ENCODE measurements around the gene TACSTD2. TPM values are rescaled to one million over a fixed set of nuclear protein-coding genes. Genes with fewer than 3 reads are reported as not detected.
A peak's percentile ranks its signal among the peaks of the same experiment; 100 is the strongest.
"Not testable (repeated sequence)": the region's sequence is repeated elsewhere in the genome, so short reads cannot be mapped to it uniquely, and the experiment has no call there.

The TACSTD2 gene
- total RNA-seq, 4 donors from 2014 or later, result 5.7 to 13.0 (median 8.9) TPM

GRCh38 chr1:58545591-58546519 lies 31.2 kb downstream of the TACSTD2 start:
- H3K4me3 ChIP-seq (replicated peaks in 1 of 3), result peak overlapping the region; percentile 19 to 73 (median 71)
- no peaks in the 10 kb centered on the region for H3K27me3 ChIP-seq
- peak; percentile 87 to 90 for DNase-seq
- 0 to 1% methylated on average over 30 to 32 of the region's 43 CpGs for WGBS, 2 donors
- no peak for TF ChIP-seq CTCF (IDR thresholded peaks at IDR 0.05)
- peak in 1 of 2 donors; percentile 26 for TF ChIP-seq POLR2A (IDR thresholded peaks at IDR 0.05)
- intact Hi-C loops (cut with DNase I), result loop anchor here (5.0 to 10.0 kb wide), 2 partner anchors 34 to 109 kb away; no protein-coding TSS in a partner anchor
- no peaks in the 10 kb centered on the region for H3K9me3 ChIP-seq
- H3K4me1 ChIP-seq, result peaks cover 3 to 9% of the 10 kb centered on the region in 2 donors
- H3K27ac ChIP-seq, result peak overlapping the region; percentile 100
- no peaks in the 10 kb centered on the region for H3K36me3 ChIP-seq

GRCh38 chr1:58543260-58543659 lies 33.8 kb downstream of the TACSTD2 start:
- Histone ChIP-seq H3K4me1 (peaks cover 3 to 9% of the 10 kb centered on the region in 2 donors), H3K4me3 (replicated peaks in 1 of 3) (no peak overlapping the region), H3K27ac (no peak overlapping the region), H3K27me3 (no peaks in the 10 kb centered on the region), H3K9me3 (no peaks in the 10 kb centered on the region), H3K36me3 (no peaks in the 10 kb centered on the region)
- 94 to 100% methylated on average over 1 of the region's 1 CpG for WGBS, 2 donors
- intact Hi-C loops (cut with DNase I), result loop anchor here (10.0 kb wide), 1 partner anchor 112 kb away; no protein-coding TSS in a partner anchor
- no peak for TF ChIP-seq CTCF (IDR thresholded peaks at IDR 0.05)
- TF ChIP-seq POLR2A (IDR thresholded peaks at IDR 0.05), result no peak
- no peak for DNase-seq

- no peaks in the 10 kb centered on the region for H3K36me3 ChIP-seq
- no peaks in the 10 kb centered on the region for H3K9me3 ChIP-seq
- no peak overlapping the region for H3K27ac ChIP-seq
- H3K27me3 ChIP-seq, result no peaks in the 10 kb centered on the region
- TF ChIP-seq POLR2A (IDR thresholded peaks at IDR 0.05) (no peak), CTCF (IDR thresholded peaks at IDR 0.05) (no peak)
- no peak overlapping the region for H3K4me3 ChIP-seq (replicated peaks in 1 of 3)
- peaks cover 0 to under 1% of the 10 kb centered on the region in 2 donors for H3K4me1 ChIP-seq
- intact Hi-C loops (cut with DNase I), result no loop called here
- no peak for DNase-seq
- 84 to 86% methylated on average over 2 of the region's 2 CpGs for WGBS, 2 donors
These were observed 37.5 kb downstream of the TACSTD2 start for GRCh38 chr1:58539553-58539952.

- Histone ChIP-seq H3K9me3 (no peaks in the 10 kb centered on the region), H3K27me3 (no peaks in the 10 kb centered on the region), H3K36me3 (no peaks in the 10 kb centered on the region), H3K4me3 (replicated peaks in 1 of 3) (no peak overlapping the region), H3K27ac (no peak overlapping the region), H3K4me1 (no peaks in the 10 kb centered on the region)
- TF ChIP-seq POLR2A (IDR thresholded peaks at IDR 0.05), result no peak
- no peak for TF ChIP-seq CTCF (IDR thresholded peaks at IDR 0.05)
- 81 to 87% methylated on average over 3 of the region's 3 CpGs for WGBS, 2 donors
- intact Hi-C loops (cut with DNase I), result no loop called here
- no peak for DNase-seq
These were observed 38.2 kb downstream of the TACSTD2 start for GRCh38 chr1:58538821-58539220.

GRCh38 chr1:58531842-58532241 lies 45.2 kb downstream of the TACSTD2 start:
- H3K27me3 ChIP-seq; DNase-seq; H3K36me3 ChIP-seq; H3K9me3 ChIP-seq; H3K4me3 ChIP-seq (replicated peaks in 1 of 3); H3K4me1 ChIP-seq; intact Hi-C loops (cut with DNase I); H3K27ac ChIP-seq: not testable (repeated sequence)
- 93 to 96% methylated on average over 1 of the region's 1 CpG for WGBS, 2 donors
